ENCODE measurements around the gene TAS2R1.
A peak's percentile ranks its signal among the peaks of the same experiment; 100 is the strongest.

The TAS2R1 gene

DNA sequence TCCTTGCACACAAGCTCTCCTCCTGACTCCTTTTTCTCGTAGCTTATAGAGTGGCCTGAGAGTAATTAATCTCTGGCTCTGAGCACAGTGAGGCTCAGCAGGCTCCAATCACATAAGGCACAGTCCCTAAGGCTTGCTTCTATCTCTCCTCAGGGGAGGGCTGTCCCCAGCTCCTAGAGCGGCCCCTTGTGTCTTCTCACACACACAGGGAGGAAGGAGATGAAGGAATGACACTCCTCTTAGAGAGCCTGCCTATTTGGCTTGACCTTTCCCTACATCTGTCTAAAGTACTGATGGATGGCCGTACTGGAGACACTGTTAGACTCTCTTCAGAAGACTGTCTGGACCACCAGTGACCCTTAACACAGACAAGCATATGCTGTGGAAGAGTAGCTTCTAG lies 12.9 kb downstream of the TAS2R1 start:
- H3K4me3 ChIP-seq (replicated peaks in 1 of 2; ENCODE audit: low read depth in 2 of 2, low read length in 2 of 2): no peak overlapping the region
- DNase-seq (ENCODE audit: low read depth in 2 of 2): no peak

DNA sequence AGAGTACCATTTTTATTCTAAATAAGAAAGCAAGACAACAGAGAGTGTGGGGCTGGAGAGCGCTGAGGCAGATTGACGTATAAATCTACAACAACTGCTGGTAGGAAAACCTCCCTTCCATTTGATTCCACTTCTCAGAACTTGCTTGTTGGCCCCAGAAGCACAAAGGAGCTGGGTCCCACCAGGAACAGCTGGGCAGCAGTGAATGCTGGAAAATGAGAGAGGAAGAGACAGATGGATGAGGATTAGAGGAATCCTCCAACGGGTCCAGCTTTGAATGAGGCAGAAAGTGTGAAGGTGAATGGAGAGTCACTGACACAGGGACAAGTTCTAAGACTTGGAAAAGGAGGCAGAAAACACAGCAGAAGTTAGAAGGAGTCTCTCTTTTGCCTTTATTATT lies 14.8 kb downstream of the TAS2R1 start:
- no peak for TF ChIP-seq CTCF (IDR thresholded peaks at IDR 0.05; ENCODE audit: low read depth, low read length)
- no peak for DNase-seq (ENCODE audit: low read depth in 2 of 2)
- H3K4me3 ChIP-seq (replicated peaks in 1 of 2; ENCODE audit: low read depth in 2 of 2, low read length in 2 of 2): no peak overlapping the region

More for the DNA sequence above, 12.9 kb downstream of the TAS2R1 start:
- TF ChIP-seq CTCF (IDR thresholded peaks at IDR 0.05; ENCODE audit: low read depth, low read length): no peak

DNA sequence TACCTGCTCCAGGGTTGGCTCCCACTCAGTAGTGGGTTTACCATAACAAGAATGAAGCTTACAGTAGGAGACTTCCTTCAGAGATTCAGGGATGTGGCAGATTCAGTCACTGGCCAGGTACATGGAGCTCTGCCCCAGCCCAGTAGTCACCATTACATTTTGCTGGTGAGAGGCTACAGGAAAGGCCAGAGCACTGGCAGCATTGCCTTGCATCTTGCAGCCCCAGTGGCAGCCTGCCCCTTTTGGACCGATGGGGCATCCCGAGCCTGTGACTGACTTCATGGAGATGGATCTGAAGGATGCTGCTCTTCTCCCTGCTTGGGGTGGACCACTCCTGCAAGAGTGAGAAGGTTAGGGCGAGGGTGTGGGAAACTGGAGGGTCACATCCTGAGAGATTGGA lies 16.8 kb downstream of the TAS2R1 start:
- no peak for TF ChIP-seq CTCF (IDR thresholded peaks at IDR 0.05; ENCODE audit: low read depth, low read length)
- H3K4me3 ChIP-seq (replicated peaks in 1 of 2; ENCODE audit: low read depth in 2 of 2, low read length in 2 of 2): no peak overlapping the region
- DNase-seq (ENCODE audit: low read depth in 2 of 2): no peak

GRCh38 chr5:9610969-9611368 lies 19.2 kb downstream of the TAS2R1 start:
- no peak for TF ChIP-seq CTCF (IDR thresholded peaks at IDR 0.05; ENCODE audit: low read depth, low read length)
- no peak for DNase-seq (ENCODE audit: low read depth in 2 of 2)
- H3K4me3 ChIP-seq (replicated peaks in 1 of 2; ENCODE audit: low read depth in 2 of 2, low read length in 2 of 2): no peak overlapping the region

DNA sequence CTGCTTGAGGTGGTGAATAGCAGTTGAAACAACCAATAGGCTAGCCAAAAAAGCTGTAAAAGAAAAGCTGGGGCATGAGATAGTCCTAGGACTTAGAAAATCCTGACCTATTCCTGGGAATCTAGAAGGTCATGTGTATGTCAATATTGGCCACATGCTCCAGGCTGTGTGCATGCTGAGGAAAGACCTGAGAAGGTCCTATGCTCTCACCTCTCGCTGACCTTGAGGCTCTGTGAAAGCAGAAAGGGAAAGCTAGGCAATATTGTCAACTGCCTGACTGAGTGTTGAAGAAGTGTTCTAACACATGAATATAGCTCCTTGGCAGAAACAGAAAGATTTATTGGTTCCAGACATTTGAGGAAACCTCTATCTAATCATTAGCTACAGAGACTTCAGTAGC lies 19.8 kb downstream of the TAS2R1 start:
- DNase-seq (ENCODE audit: low read depth in 2 of 2): no peak
- TF ChIP-seq CTCF (IDR thresholded peaks at IDR 0.05; ENCODE audit: low read depth, low read length): no peak
- no peak overlapping the region for H3K4me3 ChIP-seq (replicated peaks in 1 of 2; ENCODE audit: low read depth in 2 of 2, low read length in 2 of 2)

DNA sequence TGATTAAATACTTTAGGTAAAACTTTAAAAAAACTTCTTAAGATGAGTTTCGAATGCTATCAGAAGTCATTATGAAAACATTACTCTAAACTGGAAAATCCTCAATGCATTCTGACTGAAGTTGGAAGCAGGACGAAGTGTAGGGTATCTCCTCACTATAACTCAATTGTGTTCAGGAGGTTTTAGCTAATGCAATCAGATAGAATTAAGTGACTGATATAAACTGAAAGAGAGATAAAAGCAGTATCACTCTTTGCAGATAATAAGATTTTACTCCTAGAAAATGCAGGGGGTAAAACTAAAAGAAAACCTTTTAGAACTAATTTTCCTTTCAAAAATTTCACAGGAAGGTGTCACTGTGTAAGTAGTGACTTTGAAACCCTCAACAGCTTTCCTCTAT lies 22.1 kb downstream of the TAS2R1 start:
- TF ChIP-seq CTCF (IDR thresholded peaks at IDR 0.05; ENCODE audit: low read depth, low read length): no peak
- no peak for DNase-seq (ENCODE audit: low read depth in 2 of 2)
- no peak overlapping the region for H3K4me3 ChIP-seq (replicated peaks in 1 of 2; ENCODE audit: low read depth in 2 of 2, low read length in 2 of 2)

DNA sequence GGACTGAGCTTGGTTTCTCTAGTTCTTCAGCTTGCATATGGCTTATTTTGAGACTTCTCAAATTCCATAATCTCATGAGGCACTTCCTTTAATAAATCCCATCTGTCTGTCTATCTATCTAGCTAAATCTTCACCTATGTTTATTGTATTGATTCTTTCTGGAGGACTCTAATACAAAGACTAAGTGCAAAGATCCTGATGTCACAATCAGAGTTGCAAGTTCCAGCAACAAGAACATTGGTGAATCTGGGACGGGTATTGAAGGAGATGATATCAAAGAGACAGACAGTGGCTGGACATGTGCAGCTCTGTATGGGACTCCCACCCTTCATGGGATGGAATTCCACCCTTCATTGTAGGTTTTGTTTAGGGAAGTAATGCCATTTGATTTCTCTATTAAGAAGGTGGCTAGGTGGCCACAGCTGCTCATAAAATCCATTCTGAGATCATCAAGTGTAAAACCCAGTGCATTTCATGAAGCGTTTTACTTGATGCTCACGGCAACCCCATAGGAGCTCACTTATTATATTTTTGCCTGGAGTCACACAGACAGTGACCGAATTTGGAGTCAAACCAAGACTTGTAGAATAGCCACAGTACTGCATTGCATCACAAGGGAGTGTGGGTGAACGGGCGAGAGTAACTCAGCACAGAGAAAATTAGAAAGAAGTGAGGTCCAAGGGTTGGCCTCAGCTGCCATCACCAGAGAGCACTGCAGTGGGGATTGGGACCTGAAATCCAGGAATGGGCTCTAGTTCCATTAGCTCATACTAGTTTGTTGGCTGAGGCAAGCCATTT lies 24.9 kb downstream of the TAS2R1 start:
- no peak for TF ChIP-seq CTCF (IDR thresholded peaks at IDR 0.05; ENCODE audit: low read depth, low read length)
- no peak overlapping the region for H3K4me3 ChIP-seq (replicated peaks in 1 of 2; ENCODE audit: low read depth in 2 of 2, low read length in 2 of 2)

More for the DNA sequence above, 24.9 kb downstream of the TAS2R1 start:
- DNase-seq (ENCODE audit: low read depth in 2 of 2): peak in 1 of 2 donors; percentile 40
